Endothelial cell of umbilical vein (primary cell): ENCODE results near the gene EHD1. TPM values are rescaled to one million over a fixed set of nuclear protein-coding genes. Genes with fewer than 3 reads are reported as not detected.

Experiments
- BruUV-seq: library from RNA; stranded (reverse); fragments of 400-500 nt; replicated peaks from 2 replicates; lab custom pipeline; 2021; lab: Mats Ljungman, UMichigan
- CTCF ChIA-PET: fragments of 300-600, 350-600 bp; sonication (Branson Sonifier 250); formaldehyde crosslinking; loops from one replicate; lab custom pipeline; 2021; ENCODE audit warnings: antibody characterized with exemption, inconsistent platforms; lab: Charles Lee
- POLR2A ChIA-PET: fragments of 300-600, 350-600 bp; sonication (Branson Sonifier 250); formaldehyde crosslinking; loops from one replicate; lab custom pipeline; 2021; ENCODE audit warnings: antibody characterized with exemption, inconsistent platforms; lab: Charles Lee
- DNase-seq: peaks from one replicate; pipeline ENCODE4 v3.0.0-alpha.2; 2011; ENCODE audit warnings: low read depth, low spot score
- FAIRE-seq: peaks from 2 replicates; lab custom pipeline; 2011; peaks lifted over from hg19 to GRCh38; lab: Jason Lieb, UNC
- H2AFZ ChIP-seq: 2 replicates; pipeline ENCODE4 v1.6.0; 2012; ENCODE audit warnings: low read depth, low read length, control low read depth, inconsistent platforms
- H3K27ac ChIP-seq: 2 replicates; pipeline ENCODE4 v1.5.1; 2011; ENCODE audit warnings: low read depth, mild to moderate bottlenecking, control low read depth, low read length, moderate library complexity; ENCODE audit not compliant: insufficient read depth
- H3K27me3 ChIP-seq, 2 experiments: 2 replicates each; pipeline versions ENCODE4 v1.6.0 to v1.6.1; 2011; ENCODE audit warnings: low read length in 2 of 2, mixed read lengths in 1 of 2; ENCODE audit not compliant: control insufficient read depth in 2 of 2, insufficient read depth in 2 of 2
- H3K36me3 ChIP-seq, 2 experiments: 2 replicates in 1 of 2; 3 replicates in 1 of 2; pipeline ENCODE4 v1.5.1; 2011; ENCODE audit warnings: low read length in 2 of 2, mild to moderate bottlenecking in 1 of 2, moderate library complexity in 1 of 2; ENCODE audit not compliant: control insufficient read depth in 2 of 2, insufficient read depth in 2 of 2; ENCODE audit errors: extremely low read depth in 1 of 2
- H3K4me1 ChIP-seq: 3 replicates; pipeline ENCODE4 v1.5.1; 2011; ENCODE audit warnings: mild to moderate bottlenecking, low read length; ENCODE audit not compliant: control insufficient read depth, insufficient read depth; ENCODE audit errors: extremely low read depth
- H3K4me2 ChIP-seq: 2 replicates; pipeline ENCODE4 v1.6.1; 2011; ENCODE audit warnings: low read length, control low read depth, mixed read lengths; ENCODE audit not compliant: insufficient read depth
- H3K4me3 ChIP-seq, 3 experiments: fragments of 200-600 bp in 1 of 3; sonication (generic), shearing (Covaris generic) in 1 of 3; replicated peaks in 1 of 3; 2 replicates each; pipeline ENCODE4 v1.5.1; 2011 to 2016; ENCODE audit warnings: control low read depth in 3 of 3, low read length in 3 of 3, mild to moderate bottlenecking in 2 of 3, inconsistent platforms in 1 of 3, low read depth in 1 of 3, moderate library complexity in 1 of 3; ENCODE audit not compliant: insufficient read depth in 1 of 3
- H3K79me2 ChIP-seq: 2 replicates; pipeline ENCODE4 v1.6.0; 2012; ENCODE audit warnings: low read length, inconsistent platforms; ENCODE audit not compliant: control insufficient read depth, insufficient read depth
- H3K9ac ChIP-seq: replicated peaks from 2 replicates; pipeline ENCODE3; 2011; ENCODE audit warnings: low read length, control low read depth; ENCODE audit not compliant: insufficient read depth; ENCODE audit errors: extremely low read depth
- H3K9me1 ChIP-seq: replicated peaks from 3 replicates; pipeline ENCODE4 v1.6.0; 2011; ENCODE audit warnings: mild to moderate bottlenecking, low read length; ENCODE audit not compliant: control insufficient read depth, insufficient read depth; ENCODE audit errors: extremely low read depth
- H3K9me3 ChIP-seq: replicated peaks from 2 replicates; pipeline ENCODE4 v1.5.1; 2012; ENCODE audit warnings: low read length, inconsistent platforms; ENCODE audit not compliant: control insufficient read depth, insufficient read depth
- H4K20me1 ChIP-seq: replicated peaks from 2 replicates; pipeline ENCODE3; 2011; ENCODE audit warnings: mild to moderate bottlenecking, low read length; ENCODE audit not compliant: control insufficient read depth, insufficient read depth; ENCODE audit errors: extremely low read depth
- EZH2 ChIP-seq: IDR thresholded peaks from 2 replicates; pipeline ENCODE4 v1.6.1; 2012; ENCODE audit warnings: borderline replicate concordance, low read depth, mild to moderate bottlenecking, moderate library complexity, low read length, inconsistent platforms; ENCODE audit not compliant: severe bottlenecking
- FOS ChIP-seq: IDR thresholded peaks from 2 replicates; pipeline ENCODE4 v1.6.1; 2011; ENCODE audit warnings: mild to moderate bottlenecking, low read length, moderate library complexity, borderline replicate concordance; ENCODE audit not compliant: insufficient read depth
- GATA2 ChIP-seq: IDR thresholded peaks from 2 replicates; pipeline ENCODE4 v1.7.0; 2011; ENCODE audit warnings: low read depth, mild to moderate bottlenecking, moderate library complexity, mixed read lengths, low read length; ENCODE audit not compliant: insufficient read length, insufficient read depth
- JUN ChIP-seq: IDR thresholded peaks from 2 replicates; pipeline ENCODE4 v1.6.1; 2011; ENCODE audit warnings: borderline replicate concordance, low read depth; ENCODE audit not compliant: insufficient read length, insufficient read depth
- MYC ChIP-seq: IDR thresholded peaks from one replicate; pipeline ENCODE4 v1.6.1; 2011; ENCODE audit warnings: mild to moderate bottlenecking, low read depth, low read length
- POLR2A ChIP-seq: IDR thresholded peaks from 2 replicates; pipeline ENCODE4 v1.6.1; 2012; ENCODE audit warnings: low read depth, mild to moderate bottlenecking, control low read depth, low read length
- POLR2AphosphoS5 ChIP-seq: IDR thresholded peaks from 2 replicates; pipeline ENCODE4 v1.6.1; 2012; ENCODE audit warnings: low read depth, mild to moderate bottlenecking, control low read depth, low read length, moderate library complexity; ENCODE audit not compliant: insufficient read depth
- dilution Hi-C: fragments of 300-500 bp; cut with MboI; formaldehyde crosslinking; loops from one replicate; pipeline ENCODE4 v1.15.0; 2019; ENCODE audit warnings: low sequenced_read_pairs; ENCODE audit not compliant: extremely low pct_ligation_motif_present
- intact Hi-C: fragments of 100-400 bp; cut with micrococcal nuclease; formaldehyde crosslinking; loops from one replicate; pipeline ENCODE4 v1.10.0; 2022
- polyA plus RNA-seq, 4 experiments: library from polyadenylated mRNA; depleted of rRNA in 3 of 4; stranded (reverse) in 3 of 4; unstranded in 1 of 4; fragments of >200 nt; gene quantifications; 2 replicates each; pipeline versions ENCODE4 v1.2.1 to v1.2.3, GENCODE V29; 2011 to 2012; ENCODE audit warnings: missing spikeins in 1 of 4
- total RNA-seq: library from RNA; stranded (reverse); gene quantifications from 2 replicates; pipeline ENCODE4 v1.2.3, GENCODE V29; 2021
- TF ChIP-seq, protein P1 (sequence below): IDR thresholded peaks from 2 replicates; pipeline ENCODE4 v1.6.1; 2011; ENCODE audit not compliant: insufficient read depth, insufficient read length
- TF ChIP-seq, protein P2 (sequence below), 2 donors: IDR thresholded peaks; 1 replicate in 1 of 2; 2 replicates in 1 of 2; pipeline ENCODE4 v1.5.1; 2011; ENCODE audit warnings: low read length in 2 of 2, mild to moderate bottlenecking in 2 of 2, moderate library complexity in 2 of 2, control low read depth in 1 of 2, inconsistent platforms in 1 of 2, low read depth in 1 of 2; ENCODE audit not compliant: insufficient read depth in 1 of 2; ENCODE audit errors: extremely low read depth in 1 of 2

The EHD1 gene
- total and polyA plus RNA-seq, 2 donors (not counting 3 experiments of a cell fraction or from before 2014, with no cell fraction given): 109 to 136 TPM

DNA sequence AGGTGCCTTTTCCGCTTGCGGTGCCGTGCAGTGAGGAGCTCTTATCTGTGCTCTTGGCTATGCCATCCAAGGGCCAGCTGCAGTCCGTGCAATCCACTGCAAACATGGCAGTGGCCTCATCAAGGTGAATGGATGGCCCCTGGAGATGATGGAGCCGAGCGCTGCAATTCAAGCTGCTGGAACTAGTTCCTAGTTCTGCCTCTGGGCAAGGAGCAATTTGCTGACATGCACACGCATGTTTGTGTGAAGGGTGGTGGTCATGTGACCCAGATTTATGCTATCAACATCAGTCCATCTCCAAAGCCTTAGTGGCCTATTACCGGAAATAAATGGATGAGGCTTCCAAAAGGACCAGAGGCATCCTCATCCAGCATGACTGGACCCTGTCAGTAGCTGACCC lies 3.1 kb upstream of the EHD1 start:
- no peak overlapping the region for H2AFZ ChIP-seq
- H4K20me1 ChIP-seq: no peaks in the 10 kb centered on the region
- no peaks in the 10 kb centered on the region for H3K9me1 ChIP-seq
- H3K4me2 ChIP-seq: no peak overlapping the region
- dilution Hi-C loops (no loop called here), intact Hi-C loops (no loop called here)
- H3K4me3 ChIP-seq: no peak overlapping the region
- peaks cover 18% of the 10 kb centered on the region for H3K79me2 ChIP-seq
- no peaks in the 10 kb centered on the region for H3K36me3 ChIP-seq
- no peak overlapping the region for H3K9ac ChIP-seq
- no peak overlapping the region for H3K27ac ChIP-seq
- H3K4me1 ChIP-seq: peaks cover 20% of the 10 kb centered on the region
- no TSS peak for BruUV-seq
- ChIA-PET CTCF (interaction anchor here (1.4 to 2.7 kb wide), 4 partner anchors 12 to 133 kb away, joined by 3 to 7 read pairs (median 6); partner anchors contain the start of genes ARL2 and CDC42BPG), POLR2A (no interaction called here)
- no peaks in the 10 kb centered on the region for H3K9me3 ChIP-seq
- FAIRE-seq (no peak), DNase-seq (no peak)
- H3K27me3 ChIP-seq: no peaks in the 10 kb centered on the region
- TF ChIP-seq MYC: no peak
- no peak for TF ChIP-seq GATA2

GRCh38 chr11:64880240-64881001 lies 2.0 kb upstream of the EHD1 start:
- FAIRE-seq (no peak), DNase-seq (no peak)
- Histone ChIP-seq H4K20me1 (no peaks in the 10 kb centered on the region), H3K36me3 (no peaks in the 10 kb centered on the region), H3K9me3 (no peaks in the 10 kb centered on the region), H3K4me3 (no peak overlapping the region), H3K9ac (no peak overlapping the region), H3K79me2 (peaks cover 29% of the 10 kb centered on the region), H3K9me1 (no peaks in the 10 kb centered on the region), H2AFZ (no peak overlapping the region), H3K4me2 (no peak overlapping the region), H3K4me1 (peaks cover 23% of the 10 kb centered on the region), H3K27ac (no peak overlapping the region), H3K27me3 (no peaks in the 10 kb centered on the region)
- TF ChIP-seq, protein P1, sequence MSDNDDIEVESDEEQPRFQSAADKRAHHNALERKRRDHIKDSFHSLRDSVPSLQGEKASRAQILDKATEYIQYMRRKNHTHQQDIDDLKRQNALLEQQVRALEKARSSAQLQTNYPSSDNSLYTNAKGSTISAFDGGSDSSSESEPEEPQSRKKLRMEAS: no peak
- no peak for TF ChIP-seq POLR2AphosphoS5
- no peak for TF ChIP-seq EZH2
- TF ChIP-seq JUN: no peak
- no peak for TF ChIP-seq GATA2
- no peak for TF ChIP-seq POLR2A
- no peak for TF ChIP-seq MYC
- TF ChIP-seq, protein P2, sequence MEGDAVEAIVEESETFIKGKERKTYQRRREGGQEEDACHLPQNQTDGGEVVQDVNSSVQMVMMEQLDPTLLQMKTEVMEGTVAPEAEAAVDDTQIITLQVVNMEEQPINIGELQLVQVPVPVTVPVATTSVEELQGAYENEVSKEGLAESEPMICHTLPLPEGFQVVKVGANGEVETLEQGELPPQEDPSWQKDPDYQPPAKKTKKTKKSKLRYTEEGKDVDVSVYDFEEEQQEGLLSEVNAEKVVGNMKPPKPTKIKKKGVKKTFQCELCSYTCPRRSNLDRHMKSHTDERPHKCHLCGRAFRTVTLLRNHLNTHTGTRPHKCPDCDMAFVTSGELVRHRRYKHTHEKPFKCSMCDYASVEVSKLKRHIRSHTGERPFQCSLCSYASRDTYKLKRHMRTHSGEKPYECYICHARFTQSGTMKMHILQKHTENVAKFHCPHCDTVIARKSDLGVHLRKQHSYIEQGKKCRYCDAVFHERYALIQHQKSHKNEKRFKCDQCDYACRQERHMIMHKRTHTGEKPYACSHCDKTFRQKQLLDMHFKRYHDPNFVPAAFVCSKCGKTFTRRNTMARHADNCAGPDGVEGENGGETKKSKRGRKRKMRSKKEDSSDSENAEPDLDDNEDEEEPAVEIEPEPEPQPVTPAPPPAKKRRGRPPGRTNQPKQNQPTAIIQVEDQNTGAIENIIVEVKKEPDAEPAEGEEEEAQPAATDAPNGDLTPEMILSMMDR (IDR thresholded peaks at IDR 0.05; ENCODE audit: extremely low read depth in 1 of 2, insufficient read depth in 1 of 2, low read depth in 1 of 2, low read length in 2 of 2): no peak
- TF ChIP-seq FOS: no peak
- intact Hi-C loops (no loop called here), dilution Hi-C loops (no loop called here)
- ChIA-PET CTCF (interaction anchor here (1.6 to 2.7 kb wide), 2 partner anchors 32 to 36 kb away, joined by 5 to 7 read pairs; partner anchors contain the start of gene CDC42BPG), POLR2A (interaction anchor here (0.6 to 1.3 kb wide), 2 partner anchors 21 to 36 kb away, joined by 4 to 5 read pairs; partner anchors contain the start of gene CDC42BPG)
- no TSS peak for BruUV-seq
